ENCODE data around the gene CHEK2.

- no peak for TF ChIP-seq CTCF (IDR thresholded peaks at IDR 0.05)
- TF ChIP-seq POLR2A (IDR thresholded peaks at IDR 0.05), result no peak
Observed at GRCh38 chr22:28734393-28734792, 7.2 kb downstream of the CHEK2 start.
